SK-N-MC (cell line): ENCODE measurements around the gene ARHGAP31.

Experiments used
- EZH2 ChIP-seq: fragments of 200-600 bp; sonication (generic); IDR thresholded peaks from one replicate; pipeline ENCODE4 v1.6.1; 2017; ENCODE audit warnings: antibody characterized with exemption
- FOXP2 ChIP-seq: optimal IDR thresholded peaks from 2 replicates; pipeline ENCODE3; 2011; ENCODE audit warnings: mild to moderate bottlenecking, moderate library complexity; ENCODE audit not compliant: insufficient read depth; ENCODE audit errors: extremely low read length, control extremely low read depth
- POLR2AphosphoS5 ChIP-seq: IDR thresholded peaks from 2 replicates; pipeline ENCODE4 v1.6.1; 2012; ENCODE audit warnings: mild to moderate bottlenecking, low read depth, low read length, borderline replicate concordance

GRCh38 chr3:119338754-119339153 is 44.6 kb downstream of the ARHGAP31 start:
- TF ChIP-seq EZH2 (no peak), POLR2AphosphoS5 (no peak), FOXP2 (no peak)
